ENCODE measurements around the gene SORCS1.
"Not testable (repeated sequence)": the region's sequence is repeated elsewhere in the genome, so short reads cannot be mapped to it uniquely, and the experiment has no call there.

SORCS1 gene

DNA sequence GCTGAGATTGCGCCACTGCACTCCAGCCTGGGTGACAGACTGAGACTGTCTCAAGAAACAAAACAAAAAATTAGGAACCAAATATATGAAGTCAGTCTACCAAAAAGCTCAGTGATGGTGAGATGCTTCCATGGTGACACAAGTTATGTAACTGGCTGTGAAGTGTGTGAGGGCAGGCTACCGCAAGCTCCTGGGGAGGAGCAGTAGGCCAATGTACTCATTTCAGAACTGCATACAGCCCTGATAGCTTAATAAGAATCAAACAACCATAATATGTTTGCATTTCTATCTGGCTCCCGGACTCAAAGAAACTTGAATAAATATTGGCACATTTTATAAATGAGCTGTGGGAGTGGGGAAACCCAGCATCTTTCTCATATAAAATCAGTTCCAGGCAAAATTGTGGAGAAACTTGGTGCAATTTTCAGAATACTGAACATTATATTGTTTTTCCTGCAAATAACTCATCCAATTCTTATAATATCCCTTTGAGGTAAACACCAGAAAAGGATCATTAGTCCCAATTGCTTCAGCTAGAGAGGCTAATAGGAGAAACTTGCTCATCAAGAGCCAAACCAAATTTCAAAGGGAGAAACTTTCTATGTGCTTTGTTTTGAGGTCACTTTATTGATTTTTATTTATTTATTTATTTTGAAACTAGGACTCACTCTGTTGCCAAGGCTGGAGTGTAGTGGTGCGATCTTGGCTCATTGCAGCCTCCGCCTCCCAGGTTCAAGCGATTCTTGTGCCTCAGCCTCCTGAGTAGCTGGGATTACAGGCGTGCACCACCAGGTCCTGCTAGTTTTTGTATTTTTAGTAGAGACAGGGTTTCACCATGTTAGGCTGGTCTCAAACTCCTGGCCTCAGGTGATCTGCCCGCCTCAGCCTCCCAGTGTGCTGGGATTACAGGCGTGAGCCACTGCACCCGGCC, 127.0 kb downstream of the SORCS1 start:
- no peak for DNase-seq

DNA sequence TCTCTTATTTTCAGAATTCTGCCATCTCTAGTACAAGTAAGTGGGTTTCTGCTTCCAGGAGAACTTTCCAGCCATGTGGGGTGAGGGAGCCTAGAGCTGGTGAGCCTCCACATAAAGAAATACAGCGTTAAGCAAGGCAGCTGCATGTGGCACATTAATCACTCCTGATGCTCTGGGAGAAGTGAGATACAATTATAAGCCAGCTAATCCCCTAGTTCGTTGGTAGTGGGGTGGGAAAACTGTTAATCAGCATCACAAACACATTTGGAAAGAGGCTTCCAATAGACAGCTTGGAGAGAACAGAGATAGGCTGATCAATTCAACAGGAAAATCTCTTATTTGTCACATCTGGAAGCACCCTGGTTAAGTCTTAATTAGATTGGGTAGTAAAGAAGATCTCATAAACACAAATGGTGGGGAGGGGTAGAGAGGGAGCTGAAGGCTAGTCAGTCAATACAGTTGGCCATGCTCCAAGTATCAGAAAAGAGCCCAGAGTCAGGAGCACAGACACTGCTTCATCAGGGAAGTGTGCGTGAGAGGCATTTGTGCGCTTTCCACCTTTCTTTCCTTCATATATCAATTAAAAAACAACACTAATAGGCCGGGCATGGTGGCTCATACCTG, 130.6 kb downstream of the SORCS1 start:
- DNase-seq = no peak

DNA sequence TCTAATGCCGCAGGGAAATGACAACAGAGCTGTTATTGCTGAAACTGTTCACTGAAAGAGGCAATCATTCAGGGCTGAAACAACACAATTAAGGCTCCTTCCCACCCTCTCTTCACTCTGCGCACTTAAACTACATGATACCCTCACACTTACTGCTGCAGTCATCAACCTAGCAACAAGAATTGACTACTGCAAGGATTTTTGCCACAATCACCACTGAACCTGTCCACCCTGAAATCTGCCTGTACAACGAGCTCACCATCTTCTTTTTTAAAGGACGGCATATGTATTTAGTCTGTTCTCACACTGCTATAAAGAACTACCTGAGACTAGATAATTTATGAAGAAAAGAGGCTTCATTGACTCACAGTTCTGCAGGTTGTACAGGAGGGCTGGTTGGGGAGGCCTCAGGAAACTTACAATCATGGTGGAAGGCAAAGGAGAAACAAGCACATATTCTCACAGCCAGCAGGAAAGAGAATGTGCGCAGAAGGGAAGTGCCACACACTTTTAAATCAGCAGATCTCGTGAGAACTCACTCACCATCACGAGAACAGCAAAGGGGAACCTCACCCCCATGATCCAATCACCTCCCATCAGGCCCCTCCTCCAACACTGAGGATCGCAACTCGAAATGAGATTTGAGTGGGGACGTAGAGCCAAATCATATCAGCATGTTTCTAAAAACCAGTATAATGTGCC, 131.7 kb downstream of the SORCS1 start:
- DNase-seq = no peak

DNA sequence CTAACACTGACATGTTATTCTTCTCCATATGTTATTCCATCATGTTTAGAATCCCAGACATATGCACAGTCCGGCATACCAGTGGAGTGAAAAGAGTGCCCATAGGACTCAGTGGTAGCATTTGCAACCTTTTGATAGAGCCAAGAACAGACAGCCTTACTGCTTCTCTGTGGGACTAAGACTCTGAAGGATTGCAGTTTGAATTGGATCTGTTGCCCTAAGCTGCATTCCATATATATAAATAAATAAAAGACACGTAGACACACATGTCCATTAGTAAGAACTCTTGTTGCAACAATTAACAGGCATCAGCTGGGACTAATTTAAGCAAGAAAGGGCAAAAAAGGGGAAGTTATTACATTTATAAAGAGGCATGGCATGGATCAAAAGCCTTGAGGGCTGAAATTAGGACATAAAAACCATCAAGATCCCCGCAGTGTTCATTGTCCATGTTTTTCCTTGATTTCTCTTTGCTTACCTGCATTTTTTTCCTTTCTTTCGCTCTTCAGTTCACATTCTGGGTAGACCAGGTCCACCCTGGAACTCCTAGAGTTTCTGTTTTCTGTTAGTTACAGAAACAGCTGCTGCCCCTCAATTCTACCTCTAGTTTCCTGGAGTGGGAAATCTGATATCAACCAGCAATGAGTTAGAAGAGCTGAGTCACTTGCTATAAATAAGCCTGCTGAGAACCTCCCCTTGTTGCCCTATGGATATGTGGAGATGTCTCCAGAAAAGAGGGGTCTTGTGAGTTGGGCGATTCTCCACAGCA, 132.4 kb downstream of the SORCS1 start:
- DNase-seq = peak; percentile 21

DNA sequence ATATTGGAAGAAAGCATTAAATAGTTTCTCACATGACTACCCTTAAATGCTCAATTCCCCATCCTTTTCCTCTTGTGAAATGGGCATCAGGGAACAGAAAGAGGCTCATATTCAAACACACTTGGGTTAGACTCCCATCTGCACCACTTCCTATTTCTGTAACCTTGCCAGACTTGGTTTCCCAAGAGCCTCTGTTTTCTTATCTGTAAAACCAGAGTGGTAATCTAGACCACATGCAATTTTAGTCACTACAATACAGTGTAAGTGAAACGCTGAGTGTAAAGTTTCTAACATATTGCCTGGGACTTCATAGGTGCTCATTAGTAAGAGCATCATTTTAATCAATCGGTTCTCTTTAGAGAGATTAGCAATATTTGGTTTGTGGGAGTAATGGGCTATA, 136.3 kb downstream of the SORCS1 start:
- no peak for DNase-seq

DNA sequence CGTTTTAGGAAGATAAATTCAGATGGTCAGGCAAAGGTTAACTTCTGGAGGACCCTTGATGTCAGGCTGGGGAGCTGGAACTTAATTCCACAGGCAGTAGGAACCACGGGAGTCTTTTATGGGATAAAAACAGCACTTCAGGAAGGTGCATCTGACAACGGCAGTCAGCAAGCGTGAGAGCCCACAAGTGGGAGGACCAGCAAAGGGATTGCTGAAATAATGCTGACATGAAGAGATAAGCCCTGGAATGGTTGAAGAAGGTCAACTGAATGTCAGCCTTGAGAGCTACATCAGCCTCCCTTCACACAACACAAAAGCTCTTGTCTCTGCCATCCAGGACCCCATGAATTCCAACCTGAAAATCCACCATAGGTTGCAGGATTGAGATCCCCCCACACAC, 138.8 kb downstream of the SORCS1 start:
- no peak for DNase-seq

DNA sequence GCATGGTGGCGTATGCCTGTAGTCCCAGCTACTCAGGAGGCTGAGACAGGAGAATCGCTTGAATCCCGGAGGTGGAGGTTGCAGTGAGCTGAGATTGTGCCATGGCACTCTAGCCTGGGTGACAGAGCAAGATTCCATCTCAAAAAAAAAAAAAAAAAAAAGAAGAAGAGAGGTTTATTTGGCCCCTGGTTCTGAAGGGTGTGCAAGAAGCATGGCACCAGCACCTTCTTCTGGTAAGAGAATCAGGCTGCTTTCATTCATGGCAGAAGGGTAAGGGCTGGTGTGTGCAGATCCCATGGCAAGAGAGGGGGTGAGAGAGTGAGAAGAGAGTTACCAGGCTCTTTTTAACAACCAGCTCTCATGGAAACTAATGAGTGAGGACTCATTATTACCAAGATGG, 140.5 kb downstream of the SORCS1 start:
- DNase-seq = not testable (repeated sequence)

DNA sequence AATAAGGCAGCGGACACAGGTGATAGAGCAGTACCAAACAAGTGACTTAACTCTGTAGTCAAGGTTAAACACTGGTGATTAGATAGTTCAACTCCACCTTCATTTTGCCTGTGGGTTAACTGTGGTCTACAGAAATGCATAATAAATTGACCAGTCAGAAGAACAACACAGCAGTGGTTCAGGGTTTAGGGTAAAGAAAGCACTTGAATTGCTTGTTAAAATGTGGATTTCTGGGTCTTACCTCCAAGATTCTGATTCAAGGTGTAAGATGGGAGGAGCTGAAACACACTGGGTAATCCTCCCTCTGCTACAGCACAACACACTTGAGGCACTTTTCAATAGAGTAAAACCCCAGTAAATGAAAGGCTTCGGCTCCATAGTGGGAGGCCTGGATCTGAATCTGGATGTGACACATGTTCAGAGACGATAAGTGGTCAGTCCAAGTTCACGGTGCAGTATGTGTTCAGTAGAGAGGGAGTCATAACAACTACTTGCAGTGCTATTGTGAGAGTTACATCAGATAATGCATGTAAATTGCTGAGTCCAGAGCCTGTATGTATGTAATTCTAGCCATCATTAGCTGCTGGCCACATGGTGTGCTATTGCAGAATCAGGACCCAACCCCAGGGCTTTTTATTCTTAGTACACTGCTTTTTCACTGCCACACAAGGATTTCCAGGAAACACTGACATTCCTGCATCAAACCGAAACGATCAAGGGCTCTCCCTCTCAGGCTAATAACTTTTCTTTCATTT, 141.7 kb downstream of the SORCS1 start:
- DNase-seq = peak; percentile 0

DNA sequence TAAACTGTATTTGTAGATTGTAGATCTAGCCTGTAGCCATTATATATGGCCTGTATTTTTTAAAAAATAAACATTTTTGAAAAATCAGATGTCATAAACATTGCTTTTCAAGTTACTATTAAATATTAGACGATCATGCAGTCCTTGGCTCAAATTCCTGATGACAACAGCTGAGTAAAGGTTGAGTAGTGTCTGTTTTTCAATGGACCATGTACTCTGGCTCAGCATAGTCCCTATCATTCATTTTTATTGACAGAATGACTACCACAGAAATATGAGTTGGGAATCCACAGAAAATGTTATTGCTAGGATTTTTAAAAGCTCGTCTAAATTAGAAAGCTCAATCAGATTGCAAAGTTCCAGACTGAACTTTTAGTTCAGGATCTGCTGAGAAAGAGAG, 145.4 kb downstream of the SORCS1 start:
- no peak for DNase-seq

DNA sequence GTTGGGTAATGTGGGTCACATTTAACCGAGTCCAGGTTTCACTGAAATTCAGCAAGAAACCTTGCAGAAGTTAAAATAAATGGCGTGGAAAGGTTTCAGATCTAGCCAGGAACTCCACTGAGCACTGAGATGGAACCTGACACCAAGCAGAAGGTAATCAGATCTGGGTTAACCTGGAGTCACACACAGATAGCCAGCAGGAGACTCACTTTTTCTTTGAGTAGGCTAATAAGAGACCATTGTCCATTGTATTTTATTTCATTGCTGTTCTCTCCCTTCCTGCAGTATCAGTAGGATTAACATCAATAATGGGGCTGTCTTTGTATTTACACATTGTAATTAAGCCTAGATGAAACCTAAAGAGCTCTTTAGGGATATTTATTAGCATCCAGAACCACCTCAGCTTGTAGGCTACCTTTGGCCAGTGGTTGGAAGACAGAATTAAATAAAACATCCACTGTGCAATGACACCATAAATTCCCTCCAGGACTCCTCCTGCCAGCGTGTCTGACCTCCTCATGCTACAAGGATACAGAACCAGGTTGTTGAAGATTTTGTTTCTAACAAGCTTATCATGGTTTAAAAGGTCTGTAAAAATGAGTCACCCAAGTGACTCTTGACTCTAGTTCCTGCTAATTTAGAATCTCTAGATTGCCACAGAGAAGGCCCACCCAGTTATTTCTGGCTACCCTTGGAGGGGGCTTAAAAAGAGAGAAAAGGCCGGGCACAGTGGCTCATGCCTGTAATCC, 151.1 kb downstream of the SORCS1 start:
- no peak for DNase-seq

DNA sequence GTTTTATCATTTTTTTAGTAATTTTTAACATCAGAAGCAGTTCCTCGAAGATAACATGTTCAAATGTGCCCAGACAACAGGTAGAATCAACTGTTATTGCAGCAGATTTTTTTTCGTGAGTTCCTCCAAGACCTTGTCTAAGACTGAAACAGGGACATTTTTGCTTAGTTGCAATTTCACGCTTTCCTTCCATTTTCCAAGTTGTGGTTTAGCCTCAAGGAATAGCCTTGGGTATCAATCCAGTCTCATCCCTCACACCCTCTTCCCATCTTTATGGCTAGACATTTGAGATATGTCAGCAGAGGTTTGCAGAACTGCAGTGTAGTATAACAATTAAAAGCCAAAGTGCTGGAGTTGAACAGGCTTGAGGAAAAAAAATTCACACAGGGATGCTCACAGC, 152.5 kb downstream of the SORCS1 start:
- no peak for DNase-seq

DNA sequence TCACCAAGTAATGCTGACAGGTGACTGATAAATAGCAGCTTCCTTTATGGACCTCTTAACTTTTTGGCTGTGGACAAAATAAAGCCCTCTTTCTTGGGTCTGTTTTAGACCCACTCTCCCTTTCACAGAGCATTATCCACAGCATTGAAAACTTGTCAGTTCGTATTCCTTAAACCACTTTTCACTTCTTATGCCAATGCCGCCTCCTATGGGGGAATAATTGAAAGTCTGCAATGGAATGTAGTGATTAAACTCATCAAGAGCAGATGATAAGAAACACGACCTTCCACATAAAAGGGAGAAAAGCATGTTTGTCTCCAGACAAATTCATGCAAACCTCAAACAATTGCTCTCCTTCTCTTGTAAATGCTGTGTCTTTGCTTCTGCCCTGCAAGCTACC, 153.4 kb downstream of the SORCS1 start:
- DNase-seq = no peak

DNA sequence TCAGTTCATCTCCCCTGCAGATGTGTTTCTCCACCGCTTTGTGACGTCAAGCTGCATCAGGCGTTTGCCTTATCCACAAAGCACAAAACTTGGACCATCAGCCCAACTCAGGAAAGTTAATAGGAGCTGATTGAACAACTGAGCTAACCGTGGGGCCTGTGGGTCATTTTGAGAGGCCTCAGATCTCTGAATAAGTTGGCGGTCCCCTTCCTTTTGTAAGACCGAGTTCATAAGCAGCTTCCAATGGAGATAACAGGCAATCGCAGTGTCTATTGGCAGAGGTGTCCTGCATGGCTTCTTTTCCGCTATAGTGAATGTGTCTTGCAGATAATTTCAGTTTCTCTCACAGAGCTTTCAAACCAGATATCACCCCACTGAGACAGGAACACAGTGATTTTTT, 154.0 kb downstream of the SORCS1 start:
- DNase-seq = no peak

DNA sequence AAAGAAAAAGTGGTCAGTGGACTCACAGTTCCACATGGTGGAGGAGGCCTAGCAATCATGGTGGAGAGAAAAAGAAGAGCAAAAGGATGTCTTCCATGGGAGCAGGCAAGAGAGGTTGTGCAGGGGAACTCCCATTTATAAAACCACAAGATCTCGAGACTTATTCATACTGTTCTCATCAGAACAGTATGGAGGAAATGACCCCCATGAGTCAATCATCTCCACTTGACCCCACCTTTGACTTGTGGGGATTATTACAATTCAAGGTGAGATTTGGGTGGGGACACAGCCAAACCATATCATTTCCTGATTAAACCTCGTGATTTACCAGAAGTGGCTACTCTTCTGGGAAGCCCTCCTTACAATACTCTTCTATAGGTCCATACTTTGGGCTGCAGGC, 160.1 kb downstream of the SORCS1 start:
- DNase-seq = no peak

DNA sequence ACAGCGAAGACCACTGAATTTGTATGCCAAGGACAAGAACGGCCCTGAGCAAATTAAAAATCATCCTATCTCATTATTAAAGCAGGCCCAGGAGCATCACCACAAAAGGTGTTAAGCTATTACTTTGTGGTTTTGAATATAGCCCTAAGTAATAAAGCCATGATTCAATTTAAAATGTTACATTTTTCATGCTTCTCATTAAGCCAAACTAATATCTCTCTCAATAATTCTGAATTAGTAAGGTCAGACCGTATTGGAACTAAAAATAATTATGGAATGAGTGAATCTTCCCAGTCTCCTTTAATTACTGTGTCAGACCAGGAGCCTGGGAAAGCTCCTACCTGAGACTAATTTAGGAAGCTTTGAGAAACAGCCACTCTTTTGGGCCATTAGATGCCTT, 162.4 kb downstream of the SORCS1 start:
- DNase-seq = no peak

DNA sequence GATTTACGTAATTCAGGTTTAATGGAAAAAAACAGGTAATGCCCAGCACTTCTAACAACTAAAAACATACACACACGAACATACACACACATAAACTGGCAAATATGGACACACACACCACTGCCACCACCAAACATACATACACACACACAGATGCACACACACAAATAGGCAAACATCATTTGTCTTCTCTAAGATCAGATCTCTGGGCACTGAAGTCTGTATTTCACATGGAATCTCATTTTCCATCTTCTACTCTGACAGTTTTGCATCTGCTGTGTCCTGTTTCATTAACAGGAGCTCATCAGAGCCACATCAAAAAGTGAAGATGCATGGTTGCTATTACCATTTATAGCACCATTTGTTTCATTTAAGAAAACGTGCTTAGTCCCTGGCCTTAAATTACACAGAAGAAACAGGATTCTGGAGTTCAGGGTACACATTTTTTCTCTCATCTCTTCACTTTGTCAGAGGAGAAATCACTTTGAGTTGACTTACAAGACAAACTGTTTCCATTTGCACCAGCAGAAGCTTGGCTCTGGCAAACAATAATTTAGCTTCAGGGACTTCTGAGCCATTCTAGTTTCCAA, 165.3 kb downstream of the SORCS1 start:
- no peak for DNase-seq

DNA sequence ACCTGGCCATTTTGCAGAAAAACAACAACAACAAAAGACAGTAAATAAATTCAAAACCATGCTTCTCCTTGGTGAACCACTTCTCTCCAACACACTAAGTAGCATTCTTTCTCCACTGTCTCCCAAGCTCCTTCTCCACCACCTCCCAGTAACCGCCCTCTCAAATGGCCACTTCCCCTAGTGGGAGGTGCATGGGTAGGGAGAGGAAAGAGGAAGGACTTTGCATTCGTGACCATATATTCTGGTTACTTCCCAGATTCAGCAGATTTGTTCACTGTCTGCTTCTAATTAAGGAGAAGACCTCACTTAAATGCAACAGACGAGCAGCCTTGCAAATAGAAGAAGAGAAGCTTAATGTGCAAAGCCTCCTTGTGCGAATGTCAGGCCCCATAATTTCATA, 166.8 kb downstream of the SORCS1 start:
- DNase-seq = no peak

DNA sequence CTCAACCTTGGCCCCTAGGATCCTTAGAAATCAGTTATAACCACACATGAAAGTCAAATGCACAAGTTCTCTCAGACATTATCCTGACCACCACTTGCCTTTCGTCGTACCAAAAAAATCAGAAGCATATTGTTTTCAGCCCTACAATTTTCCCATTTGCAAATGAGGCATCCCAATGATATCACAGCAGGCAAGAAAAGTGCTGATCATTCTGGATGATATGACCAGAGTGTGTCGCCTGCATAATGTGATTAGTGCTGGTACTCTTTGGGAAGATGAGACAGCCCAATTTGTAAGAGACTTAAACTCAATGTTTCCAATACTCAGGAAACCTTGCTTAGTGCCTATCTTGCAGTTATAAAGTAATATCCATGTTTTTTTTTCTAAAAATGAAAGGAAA, 168.0 kb downstream of the SORCS1 start:
- no peak for DNase-seq

DNA sequence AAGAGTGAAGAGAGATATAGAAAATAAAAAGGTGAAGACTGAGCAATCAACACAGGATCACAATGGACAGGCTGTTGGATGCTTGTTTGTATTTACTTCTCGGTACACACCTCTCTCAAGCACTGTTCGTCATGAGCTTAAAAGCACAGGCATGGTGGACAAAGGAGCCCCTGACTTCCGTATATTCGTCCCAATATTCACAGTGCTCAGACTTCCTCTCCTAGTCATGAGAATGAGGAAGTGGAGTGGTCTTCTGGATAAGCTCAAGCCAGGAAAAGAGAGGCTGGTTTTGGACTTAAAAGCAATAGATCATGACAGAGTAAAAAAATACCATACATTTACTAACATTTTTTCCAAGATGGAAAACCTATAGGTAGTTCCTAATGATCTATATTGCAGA, 172.5 kb downstream of the SORCS1 start:
- no peak for DNase-seq

DNA sequence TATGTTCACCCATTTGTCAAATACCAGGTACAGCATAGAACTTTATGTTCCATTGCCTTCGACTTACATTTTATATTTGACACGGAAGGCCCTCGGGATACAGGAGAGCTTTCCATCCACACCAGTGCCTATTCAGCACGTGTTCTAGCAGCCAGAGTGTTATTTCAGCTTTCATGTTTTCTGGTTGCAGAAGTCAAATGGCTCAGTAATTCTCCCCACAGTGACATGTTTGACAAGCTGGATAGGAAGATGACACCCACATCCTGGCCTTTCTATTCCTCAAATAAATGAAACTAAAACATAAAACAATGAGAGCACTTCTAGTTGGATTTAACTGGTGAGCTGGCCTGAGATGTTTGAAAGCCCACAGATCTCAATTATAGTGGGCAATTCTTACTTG, 173.4 kb downstream of the SORCS1 start:
- DNase-seq = no peak

DNA sequence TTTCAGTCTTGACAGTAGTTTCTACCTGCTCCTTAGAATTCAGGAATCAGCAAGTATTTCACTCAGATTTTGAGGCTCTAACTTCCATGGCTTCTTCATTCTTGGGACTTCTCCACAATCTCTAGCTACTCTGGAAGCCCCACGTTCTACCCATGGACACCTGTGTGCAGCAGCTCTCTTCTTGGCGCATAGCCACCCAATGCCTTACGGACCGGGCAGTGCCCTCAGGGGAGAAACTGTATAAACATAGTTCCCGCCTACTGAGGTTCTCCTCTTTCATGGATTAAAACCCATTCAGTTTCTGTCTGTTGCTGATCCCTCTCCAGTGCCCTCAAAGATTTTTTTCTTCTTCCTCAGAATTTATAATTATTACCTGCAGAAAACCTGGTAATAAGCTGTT, 177.1 kb downstream of the SORCS1 start:
- DNase-seq = no peak

All from fibroblast of skin of right biceps (primary cell).